ENCODE measurements around the gene FAM107B.
A peak's percentile ranks its signal among the peaks of the same experiment; 100 is the strongest.

FAM107B gene

DNA sequence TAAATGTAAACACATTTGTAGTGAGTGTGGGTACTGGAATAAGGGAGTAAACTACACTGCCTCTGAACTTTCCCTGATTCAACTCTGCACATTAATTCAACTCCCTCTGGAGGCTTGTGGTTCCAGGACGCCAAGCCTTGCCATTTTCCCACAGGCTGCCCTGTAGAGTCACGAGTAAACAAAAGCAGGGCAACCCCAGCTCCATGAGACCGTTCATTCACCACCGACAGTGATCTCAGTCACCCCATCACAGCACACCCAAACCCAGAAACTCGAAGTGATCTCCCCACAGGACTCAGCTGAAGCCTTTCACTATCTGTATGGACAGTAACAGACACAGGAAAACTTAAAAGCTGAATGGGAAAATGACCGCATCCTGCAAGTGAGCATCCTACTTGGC is 225.2 kb downstream of the FAM107B start:
- no peak for DNase-seq

- DNase-seq, result no peak
Measured at GRCh38 chr10:14548970-14549369, 225.7 kb downstream of the FAM107B start.

DNA sequence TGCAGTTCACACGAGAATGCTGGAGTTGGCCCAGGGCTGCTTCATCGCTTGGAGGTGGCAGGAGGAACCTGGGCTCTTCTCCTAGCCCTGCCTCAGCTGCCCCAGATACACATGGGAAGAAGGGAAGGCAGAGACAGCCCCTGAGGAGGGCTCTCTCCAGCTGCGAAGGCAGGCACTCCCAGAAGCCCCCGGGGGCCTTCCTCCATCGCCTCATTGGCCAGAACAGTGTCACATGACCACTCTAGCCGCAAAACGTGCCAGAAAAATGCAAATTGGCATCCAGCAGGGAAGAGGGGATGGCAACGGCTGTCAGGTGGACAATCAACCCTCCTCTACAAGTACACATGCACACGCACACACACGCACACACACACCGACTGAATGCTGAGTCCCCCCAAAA is 226.2 kb downstream of the FAM107B start:
- DNase-seq, result no peak

DNA sequence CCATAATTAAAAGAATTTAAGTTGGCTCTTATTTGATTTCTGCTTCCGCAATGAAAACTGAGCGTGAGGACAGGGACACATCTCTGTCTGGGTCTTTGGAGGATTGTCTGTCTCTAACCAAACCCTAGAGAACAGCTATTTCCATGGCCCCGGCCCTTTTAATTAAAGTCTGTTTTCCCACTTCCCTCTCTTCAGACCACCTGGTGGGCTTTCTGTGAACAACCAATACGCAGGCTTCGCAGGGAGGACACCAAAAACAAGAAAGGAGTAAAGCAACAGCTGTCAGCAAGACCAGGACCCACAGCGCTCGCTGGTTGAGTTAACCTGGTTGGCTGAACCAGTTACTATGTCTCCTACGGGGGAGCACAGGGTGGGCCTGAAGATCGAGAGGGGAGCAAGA is 226.9 kb downstream of the FAM107B start:
- no peak for DNase-seq

DNA sequence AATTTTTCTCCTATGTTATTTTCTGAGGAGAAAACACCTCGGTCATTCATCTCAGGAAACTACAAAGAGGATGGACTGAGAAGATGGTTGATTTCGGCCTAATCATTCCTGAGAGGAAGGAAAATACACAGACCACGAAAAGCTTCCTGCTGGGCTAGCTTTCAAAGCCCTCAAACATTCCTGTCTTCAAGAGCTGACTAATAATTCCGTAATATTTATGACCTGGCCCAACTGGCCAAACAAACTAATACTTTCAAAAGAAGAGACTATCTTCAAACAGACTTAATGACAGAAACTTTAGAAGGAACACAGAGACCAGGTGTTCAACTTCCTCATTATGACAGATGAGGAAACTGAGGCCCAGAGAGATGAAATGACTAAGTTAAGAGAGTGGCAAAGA is 228.9 kb downstream of the FAM107B start:
- no peak for DNase-seq

- no peak for DNase-seq
Measured at GRCh38 chr10:14543904-14544210, 230.8 kb downstream of the FAM107B start.

DNA sequence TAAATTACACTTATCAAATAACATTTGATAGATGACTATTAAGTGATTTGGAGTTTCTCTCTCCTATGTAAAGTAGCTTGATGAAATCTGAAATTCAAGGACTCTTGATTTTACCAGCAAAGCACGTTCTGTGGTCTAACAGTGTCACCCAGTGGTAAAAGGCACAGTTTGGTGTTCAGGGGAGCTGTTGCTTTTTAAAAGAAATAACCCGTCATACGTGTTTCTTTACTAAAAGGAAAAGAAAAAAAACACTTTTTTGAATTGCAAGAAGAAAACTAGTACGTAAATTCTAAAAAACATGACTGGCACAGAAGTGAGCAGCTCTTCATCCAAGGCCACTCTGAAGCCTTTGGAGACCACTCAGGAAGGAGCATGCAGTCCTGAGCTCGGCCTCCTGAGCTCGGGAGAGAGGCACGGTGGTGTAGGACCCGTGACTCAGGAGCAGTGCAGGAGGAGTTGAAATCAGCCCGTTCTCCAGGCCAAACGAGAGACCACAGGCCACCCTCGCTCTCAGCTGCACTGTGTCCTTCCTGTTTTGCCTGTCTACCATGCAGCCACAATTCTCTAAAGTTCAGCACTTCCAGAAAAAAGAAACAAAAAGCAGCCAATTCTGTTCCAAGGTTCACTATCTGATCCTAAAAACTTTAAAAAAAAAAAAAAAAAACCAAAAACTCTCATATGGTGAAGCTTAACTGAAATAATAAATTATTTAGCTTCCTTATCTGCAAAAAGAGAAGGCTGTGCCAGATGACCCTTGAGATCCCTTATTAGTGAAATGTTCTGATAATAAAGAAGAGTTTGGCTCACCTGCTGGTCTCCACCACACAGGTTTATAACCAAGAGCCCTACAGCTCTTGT is 231.4 kb downstream of the FAM107B start:
- peak in 1 of 2 experiments; percentile 27 for DNase-seq

DNA sequence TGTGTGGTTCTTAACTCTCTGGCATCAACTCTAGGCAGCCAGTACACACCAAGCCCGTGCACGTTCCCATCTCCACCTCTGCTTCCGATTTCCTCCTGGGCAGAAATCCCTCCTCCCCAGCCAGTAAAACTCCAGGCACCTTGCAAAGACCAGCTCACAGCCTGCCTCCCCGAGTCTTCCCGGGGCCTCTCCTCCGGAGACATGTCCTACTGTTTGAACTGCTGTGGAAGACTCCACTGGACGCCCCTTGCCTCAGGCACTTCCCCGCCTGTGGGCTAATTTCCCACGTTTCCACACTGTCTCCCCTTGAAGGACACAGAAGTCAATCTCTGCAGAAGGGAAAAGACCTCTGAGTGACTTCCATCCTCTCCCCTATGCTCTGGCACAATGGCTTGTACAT is 233.3 kb downstream of the FAM107B start:
- no peak for DNase-seq

- DNase-seq, result no peak
Measured at GRCh38 chr10:14540611-14541010, 234.1 kb downstream of the FAM107B start.

DNA sequence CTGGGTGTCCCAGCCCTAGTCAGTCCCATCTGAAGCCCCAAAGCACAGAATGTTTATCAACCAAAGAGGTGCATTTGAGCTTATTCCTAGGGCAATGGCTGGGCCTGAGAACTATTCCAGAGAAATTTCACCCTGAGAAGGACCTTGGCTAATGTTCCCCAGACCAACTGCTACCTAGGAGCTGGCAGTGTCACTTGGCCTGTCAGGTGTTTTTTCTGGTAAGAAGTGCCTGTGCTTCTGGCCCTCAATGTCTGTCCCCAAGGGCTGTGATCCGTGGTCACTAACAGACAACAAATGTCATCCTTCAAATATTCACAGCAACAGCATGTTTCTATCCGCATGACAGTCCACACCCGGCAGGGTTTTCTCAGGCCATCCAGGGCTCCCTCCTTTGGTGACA is 234.6 kb downstream of the FAM107B start:
- no peak for DNase-seq

DNA sequence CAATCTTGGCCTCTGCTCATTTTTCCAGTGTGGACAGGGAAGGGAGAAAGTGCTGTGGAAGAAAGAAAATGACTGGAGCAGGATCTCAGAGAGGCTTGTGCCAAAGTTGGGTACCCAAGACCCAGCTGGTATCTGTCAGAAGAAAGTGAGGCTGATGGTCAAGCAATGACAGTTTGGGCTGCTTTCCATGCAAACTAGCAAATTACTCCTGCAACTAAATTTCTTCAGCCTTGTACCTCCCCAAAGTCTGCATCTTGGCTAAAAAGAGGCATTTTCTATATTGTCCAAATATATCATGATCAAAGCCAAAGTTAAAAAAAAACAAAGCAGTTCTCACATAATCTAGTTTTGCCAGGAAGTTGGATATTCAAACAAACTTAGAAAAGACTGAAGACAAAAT is 235.5 kb downstream of the FAM107B start:
- DNase-seq, result no peak

DNA sequence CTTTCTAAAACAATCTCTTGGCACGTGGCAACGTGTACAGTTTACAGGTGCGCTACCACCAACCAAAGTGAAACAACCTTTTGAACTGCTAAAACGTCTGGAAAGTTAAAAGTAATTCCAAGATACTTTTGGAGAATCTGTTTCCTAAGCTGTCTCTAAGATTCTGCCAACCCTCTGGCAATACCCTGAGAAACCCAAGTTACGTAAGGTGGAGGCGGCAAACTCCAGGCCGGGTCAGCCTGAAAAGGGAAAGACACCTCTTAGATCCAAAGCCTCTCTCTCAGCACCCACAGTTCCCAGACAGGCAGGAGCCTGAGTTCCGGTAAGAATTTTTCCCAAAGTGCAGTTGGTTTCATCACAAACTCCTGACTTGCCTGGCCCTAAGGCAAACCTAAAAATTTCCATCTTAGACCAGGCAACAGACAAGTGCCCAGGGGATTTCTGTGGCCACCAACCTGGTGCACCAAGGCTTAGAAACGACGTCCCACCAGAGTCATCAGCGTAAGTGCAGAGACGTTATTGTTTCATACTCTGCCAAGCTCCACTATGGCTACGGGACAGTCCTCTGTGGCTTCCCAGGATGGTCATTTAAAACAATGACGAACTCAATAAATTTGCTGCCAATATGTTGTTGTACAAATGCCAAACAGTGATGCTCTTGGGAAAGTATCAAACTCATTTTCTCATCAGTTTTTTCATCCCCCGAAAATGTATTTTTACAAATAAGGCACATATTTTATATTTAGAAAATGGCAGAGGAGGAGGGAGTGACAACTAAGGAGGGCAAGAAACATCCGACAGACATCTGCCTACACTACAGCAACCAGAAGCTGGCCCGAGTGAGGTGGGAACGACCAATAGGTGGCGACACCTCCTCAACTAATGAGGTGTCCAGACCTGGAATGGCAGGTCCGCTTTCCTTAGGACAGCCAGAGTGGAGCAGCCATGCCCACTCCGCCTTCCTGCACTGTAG is 238.2 kb downstream of the FAM107B start:
- peak; percentile 46 to 47 for DNase-seq

DNA sequence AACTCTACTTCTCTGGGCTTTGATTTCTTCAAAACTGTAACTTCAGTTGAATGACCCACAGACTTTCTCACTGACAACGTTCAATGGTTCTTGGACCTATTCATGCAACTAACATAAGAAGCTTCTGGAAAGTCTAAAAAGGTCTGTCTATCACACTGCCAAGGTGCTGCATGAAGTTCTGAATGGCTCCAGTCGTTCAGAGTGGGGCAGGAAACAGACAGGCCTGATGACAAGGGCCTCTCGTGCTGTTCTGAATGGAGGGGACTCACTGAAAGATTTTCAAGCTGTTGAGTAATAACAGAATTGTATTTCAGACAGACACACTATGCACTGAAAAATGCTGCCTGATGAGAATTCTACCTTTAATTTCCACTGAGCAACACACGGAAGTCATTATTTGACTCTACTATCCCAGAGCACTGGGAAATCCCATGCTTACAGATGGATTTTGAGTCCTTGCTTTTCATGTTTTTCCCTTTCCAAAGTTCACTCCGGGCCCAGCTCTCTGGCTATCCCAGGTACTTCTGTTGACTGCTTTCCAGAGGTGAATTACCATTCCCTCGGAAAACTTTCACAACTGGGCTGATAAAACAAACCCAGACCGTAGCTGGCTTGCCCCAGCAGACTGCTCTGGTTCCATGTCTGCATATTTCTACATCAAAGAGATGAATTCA is 239.1 kb downstream of the FAM107B start:
- no peak for DNase-seq

- no peak for DNase-seq
Measured at GRCh38 chr10:14534152-14534551, 240.5 kb downstream of the FAM107B start.

DNA sequence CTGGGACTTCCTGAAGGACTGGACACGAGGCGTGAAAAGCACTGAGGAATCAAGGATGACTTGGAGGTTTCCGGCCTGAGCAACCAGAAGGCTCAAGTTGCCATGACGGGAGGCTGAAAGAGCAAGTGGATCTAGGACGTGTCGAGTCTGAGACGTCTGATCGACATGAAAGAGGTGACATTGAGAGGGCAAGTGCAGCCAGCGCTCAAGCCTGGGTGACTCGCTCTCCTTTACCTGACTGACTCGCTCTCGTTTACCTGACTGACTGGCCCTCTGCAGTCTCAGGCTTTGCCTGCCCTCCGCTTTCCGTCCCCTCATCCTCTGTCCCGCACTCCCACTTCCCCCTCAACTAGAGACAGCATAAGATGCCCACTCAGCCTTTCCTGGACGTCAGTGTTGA is 241.4 kb downstream of the FAM107B start:
- no peak for DNase-seq

DNA sequence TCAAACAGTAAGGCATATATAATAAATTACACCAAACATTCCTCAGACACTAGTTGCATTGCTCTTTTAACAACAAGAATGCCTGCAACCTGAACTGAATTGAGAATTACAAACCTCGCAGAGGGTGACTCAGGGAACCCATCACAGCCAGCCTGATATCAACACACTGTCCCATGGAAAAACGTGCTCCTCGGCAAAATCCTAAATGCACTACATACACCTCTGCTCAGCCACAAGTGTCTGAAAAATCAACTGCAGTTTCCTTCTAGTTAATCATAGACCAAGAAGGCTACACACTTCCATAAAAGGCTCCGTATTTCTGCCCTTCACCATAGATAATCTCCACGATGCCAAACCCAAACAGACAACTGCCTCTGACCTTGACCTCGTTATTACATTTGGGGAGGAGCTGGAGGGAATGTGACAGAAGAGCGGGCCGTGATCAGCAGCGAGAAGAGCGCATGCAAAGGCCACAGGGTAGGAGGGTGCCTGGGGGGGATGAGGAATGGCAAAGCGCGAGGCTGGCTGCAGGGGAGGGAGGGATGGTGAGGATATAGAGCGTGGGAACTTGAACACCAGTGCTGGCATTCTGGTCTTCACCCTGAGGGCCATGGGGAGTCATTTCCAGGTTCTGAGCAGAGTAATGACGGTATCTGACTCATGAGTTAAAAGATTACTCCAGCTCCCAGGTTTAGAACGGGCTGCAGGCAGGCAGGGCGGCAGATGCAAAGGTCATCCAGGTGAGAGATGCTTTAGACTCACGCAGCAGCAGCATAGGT is 242.0 kb downstream of the FAM107B start:
- no peak for DNase-seq

DNA sequence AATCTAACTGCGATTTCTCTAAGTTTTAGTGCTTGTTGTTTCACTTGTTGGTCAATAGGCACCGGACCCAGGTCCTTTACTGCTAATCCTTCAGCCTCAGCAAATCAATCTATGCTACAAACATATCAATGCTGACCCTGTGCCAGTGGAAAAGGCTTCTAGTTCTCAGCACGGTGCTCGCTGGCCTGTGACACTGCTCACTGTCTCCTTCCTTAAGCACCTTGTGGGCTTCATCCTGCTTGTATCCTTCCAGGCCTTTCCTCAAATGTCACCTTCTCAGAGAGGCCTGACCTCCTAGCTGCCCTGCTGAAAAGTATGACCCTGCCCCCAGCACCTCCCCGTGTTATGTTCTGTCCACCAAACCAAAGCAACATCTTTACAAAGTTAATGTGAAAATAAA is 242.7 kb downstream of the FAM107B start:
- no peak for DNase-seq

DNA sequence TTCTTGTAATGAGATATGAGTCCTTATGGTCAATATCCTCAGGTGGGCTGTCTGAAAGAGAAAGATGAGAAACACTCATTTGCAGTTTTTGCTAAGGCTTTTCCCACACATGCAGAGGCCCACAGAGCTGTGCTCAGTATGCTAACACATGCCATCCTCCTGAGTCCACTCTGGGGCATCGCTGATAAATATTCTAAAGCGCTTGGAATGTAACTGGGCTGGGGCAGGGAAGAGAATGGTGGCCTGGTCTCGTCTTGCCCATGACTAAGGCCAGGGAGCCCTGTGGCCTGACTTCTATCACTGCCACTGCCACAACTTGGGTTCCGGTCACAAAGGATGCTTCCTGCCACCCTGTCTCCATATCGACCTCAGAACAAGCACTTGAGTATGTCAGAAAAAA is 244.2 kb downstream of the FAM107B start:
- no peak for DNase-seq

DNA sequence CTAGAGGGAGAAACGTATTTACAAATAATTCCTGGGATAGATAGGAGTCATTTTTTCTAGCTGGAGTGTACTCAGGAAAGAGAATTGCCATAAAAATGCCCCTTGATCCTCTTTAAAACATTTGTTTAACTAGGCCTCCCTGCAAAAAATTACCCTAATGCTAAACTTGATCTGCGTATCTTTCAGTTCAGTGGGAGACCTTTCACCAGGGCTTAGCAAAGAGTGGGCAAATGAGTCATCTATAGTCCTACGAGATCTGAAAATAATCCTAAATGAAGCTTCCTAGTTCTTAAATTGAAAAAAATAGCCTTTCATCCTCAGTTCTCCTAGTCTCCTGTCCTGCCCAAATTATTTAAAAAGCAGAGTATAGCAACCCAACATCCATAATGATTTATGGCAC is 245.3 kb downstream of the FAM107B start:
- DNase-seq, result no peak

DNA sequence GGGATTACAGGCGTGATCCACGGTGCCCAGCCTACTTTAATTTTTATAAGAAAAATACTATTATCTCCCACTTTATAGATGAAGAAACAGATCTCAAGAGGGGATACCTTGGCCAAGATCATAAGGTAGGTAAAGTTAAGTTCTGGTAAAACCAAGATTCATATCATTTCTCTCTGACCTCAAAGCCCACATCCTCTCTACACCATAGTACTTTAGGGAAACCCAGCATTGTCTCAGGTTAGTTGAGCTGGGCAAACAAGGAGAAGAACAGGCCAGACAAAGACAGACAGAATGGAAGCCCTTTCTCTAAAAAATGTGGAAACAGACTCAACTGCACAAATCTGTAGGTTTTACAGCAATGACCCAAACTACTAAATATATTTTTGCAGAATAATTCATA is 246.2 kb downstream of the FAM107B start:
- no peak for DNase-seq

DNA sequence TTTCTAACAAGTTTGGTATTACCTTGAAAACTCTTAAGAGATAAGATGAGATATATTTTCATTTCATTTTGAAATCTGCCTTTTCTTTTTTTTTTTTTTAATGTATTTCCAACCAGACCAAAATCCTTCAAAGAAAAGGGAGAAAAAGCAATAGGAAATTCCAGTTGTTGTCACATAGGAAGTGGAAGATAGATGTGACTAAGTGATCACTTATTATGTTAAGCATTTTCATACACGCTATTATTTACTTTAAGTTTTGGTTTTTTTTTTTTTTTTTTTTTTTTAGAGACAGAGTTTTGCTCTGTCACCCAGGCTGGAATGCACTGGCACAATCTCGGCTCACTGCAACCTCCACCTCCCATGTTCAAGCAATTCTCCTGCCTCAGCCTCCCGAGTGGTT is 246.8 kb downstream of the FAM107B start:
- DNase-seq, result no peak

DNA sequence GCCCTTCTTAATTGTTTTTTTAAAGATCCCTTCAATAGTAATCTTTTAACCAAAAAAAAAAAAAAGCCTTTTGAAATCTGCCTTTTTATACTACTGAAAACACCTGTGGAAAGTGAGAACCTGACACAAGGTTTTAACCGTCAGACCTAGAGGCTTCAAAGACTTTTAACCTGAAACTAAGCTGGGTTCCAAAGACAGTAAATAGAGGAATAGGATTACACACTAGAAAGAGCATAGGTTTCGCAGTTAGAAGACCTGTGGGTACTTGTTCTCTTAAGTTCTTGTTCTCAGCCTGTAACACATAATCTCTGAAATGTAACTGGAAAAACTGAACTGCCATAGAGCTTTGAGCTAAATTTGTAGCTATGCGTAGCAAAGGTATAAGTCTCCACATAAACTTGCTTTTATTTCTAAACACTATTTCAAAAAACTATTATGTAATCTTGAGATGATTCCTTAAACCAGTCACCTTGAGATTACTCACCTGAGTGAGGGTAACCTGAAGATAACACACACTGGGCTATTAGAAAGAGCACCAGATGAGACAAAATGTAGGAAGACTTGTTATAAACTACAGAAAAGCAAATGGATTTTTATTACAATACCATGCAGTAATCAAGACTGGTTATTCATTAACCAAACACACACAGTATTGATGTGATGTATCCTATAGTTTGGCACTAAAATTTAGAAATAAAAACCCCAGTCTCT is 247.4 kb downstream of the FAM107B start:
- DNase-seq, result no peak
